Ovary (tissue), 3 donors: ENCODE data around the gene MEN1.

ENCODE experiments used
- POLR2A ChIP-seq: fragments of 450-650 bp; IDR thresholded peaks from one replicate; pipeline ENCODE4 v1.6.1; 2017; ENCODE audit warnings: antibody characterized with exemption, mild to moderate bottlenecking, moderate library complexity
- TF ChIP-seq, protein P1 (sequence below), 3 donors: fragments of 450-650 bp in 2 of 3; fragments of 200-600 bp in 1 of 3; IDR thresholded peaks; one replicate each; pipeline versions ENCODE4 v1.5.1 to v1.8.0; 2016 to 2022; ENCODE audit warnings: antibody characterized with exemption in 3 of 3, mild to moderate bottlenecking in 1 of 3
- donor health status: DM: no; HTN: no; CAD: no.

DNA sequence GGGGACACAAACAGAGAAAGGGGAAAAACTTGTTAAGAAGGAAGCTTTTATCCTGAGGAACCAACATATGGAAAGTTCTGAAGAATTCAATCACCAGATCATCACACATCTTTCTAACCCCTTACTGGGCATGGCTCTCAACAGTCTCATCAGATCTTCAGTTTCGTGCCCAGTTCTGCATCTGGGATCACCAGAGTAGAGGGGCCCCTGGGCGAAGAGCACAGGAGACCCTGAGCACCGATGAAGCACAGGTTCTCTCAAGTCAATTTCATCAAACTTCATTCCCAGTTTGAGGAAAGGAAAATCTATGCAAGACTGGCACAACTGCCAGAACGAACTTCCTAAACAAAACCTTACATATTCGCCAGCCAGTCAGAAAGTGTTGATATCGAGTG lies 42.1 kb downstream of the MEN1 start:
- TF ChIP-seq, protein P1, sequence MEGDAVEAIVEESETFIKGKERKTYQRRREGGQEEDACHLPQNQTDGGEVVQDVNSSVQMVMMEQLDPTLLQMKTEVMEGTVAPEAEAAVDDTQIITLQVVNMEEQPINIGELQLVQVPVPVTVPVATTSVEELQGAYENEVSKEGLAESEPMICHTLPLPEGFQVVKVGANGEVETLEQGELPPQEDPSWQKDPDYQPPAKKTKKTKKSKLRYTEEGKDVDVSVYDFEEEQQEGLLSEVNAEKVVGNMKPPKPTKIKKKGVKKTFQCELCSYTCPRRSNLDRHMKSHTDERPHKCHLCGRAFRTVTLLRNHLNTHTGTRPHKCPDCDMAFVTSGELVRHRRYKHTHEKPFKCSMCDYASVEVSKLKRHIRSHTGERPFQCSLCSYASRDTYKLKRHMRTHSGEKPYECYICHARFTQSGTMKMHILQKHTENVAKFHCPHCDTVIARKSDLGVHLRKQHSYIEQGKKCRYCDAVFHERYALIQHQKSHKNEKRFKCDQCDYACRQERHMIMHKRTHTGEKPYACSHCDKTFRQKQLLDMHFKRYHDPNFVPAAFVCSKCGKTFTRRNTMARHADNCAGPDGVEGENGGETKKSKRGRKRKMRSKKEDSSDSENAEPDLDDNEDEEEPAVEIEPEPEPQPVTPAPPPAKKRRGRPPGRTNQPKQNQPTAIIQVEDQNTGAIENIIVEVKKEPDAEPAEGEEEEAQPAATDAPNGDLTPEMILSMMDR (IDR thresholded peaks at IDR 0.05), result no peak
- no peak for TF ChIP-seq POLR2A
